Bone marrow (tissue), 2 donors: ENCODE measurements around the gene CEMIP2.
A peak's percentile ranks its signal among the peaks of the same experiment; 100 is the strongest.
"Not testable (repeated sequence)": the region's sequence is repeated elsewhere in the genome, so short reads cannot be mapped to it uniquely, and the experiment has no call there.

Experiments
- DNase-seq, 2 donors: peaks; one replicate each; lab custom pipeline; 2025; lab: John Stamatoyannopoulos, UW

The CEMIP2 gene, protein sequence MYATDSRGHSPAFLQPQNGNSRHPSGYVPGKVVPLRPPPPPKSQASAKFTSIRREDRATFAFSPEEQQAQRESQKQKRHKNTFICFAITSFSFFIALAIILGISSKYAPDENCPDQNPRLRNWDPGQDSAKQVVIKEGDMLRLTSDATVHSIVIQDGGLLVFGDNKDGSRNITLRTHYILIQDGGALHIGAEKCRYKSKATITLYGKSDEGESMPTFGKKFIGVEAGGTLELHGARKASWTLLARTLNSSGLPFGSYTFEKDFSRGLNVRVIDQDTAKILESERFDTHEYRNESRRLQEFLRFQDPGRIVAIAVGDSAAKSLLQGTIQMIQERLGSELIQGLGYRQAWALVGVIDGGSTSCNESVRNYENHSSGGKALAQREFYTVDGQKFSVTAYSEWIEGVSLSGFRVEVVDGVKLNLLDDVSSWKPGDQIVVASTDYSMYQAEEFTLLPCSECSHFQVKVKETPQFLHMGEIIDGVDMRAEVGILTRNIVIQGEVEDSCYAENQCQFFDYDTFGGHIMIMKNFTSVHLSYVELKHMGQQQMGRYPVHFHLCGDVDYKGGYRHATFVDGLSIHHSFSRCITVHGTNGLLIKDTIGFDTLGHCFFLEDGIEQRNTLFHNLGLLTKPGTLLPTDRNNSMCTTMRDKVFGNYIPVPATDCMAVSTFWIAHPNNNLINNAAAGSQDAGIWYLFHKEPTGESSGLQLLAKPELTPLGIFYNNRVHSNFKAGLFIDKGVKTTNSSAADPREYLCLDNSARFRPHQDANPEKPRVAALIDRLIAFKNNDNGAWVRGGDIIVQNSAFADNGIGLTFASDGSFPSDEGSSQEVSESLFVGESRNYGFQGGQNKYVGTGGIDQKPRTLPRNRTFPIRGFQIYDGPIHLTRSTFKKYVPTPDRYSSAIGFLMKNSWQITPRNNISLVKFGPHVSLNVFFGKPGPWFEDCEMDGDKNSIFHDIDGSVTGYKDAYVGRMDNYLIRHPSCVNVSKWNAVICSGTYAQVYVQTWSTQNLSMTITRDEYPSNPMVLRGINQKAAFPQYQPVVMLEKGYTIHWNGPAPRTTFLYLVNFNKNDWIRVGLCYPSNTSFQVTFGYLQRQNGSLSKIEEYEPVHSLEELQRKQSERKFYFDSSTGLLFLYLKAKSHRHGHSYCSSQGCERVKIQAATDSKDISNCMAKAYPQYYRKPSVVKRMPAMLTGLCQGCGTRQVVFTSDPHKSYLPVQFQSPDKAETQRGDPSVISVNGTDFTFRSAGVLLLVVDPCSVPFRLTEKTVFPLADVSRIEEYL (N-terminal part only)

GRCh38 chr9:71768388-71769174 is at the start of gene CEMIP2:
Gene CEMIP2 (minus strand): TSS chr9:71768513. CDS start chr9:71750373, 18,140 bp downstream.
- DNase-seq: peak; percentile 87 to 97

GRCh38 chr9:71816916-71817451 is 48.7 kb upstream of the CEMIP2 start:
- DNase-seq: no peak

DNA sequence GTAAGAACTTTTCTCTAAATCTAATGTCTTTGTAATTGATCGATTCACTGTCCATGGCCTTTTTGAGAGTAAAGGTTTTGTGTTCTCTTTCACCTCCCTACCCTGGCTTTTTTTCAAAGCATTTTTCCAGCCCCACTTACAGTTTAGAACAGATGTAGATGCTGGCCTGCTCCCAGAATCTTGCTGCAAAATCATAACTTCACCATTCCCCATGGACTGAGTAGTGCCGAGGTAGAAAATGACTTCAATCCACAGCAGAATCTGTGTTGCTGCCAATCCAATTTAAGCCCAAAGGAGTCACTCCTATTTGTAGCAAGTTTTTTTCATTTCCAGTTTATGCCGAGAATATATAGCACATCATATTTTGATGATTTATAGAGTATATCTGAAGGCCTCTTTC is 46.5 kb upstream of the CEMIP2 start:
- DNase-seq: no peak

GRCh38 chr9:71814226-71814625 is 45.9 kb upstream of the CEMIP2 start:
- DNase-seq: no peak

- DNase-seq: no peak
These were observed 44.1 kb upstream of the CEMIP2 start for GRCh38 chr9:71812385-71812784.

- DNase-seq: no peak
These were observed 39.8 kb upstream of the CEMIP2 start for GRCh38 chr9:71808068-71808467.

GRCh38 chr9:71806901-71807307 is 38.6 kb upstream of the CEMIP2 start:
- peak in 1 of 2 donors; percentile 79 for DNase-seq

DNA sequence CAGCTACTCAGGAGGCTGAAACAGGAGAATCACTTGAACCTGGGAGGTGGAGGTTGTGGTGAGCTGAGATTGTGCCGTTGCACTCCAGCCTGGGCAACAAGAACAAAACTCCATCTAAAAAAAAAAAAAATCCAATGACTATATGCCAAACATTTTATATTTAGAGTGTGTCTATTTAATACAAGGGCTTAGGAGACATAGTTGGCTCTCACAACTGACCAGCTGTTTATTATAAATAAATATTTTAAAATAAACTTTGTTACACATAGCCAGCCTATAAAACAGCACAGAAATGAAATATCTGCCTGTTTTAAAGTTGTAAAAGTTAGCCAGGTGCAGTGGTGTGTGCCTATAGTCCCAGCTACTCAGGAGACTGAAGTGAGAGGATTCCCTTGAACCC is 36.8 kb upstream of the CEMIP2 start:
- DNase-seq: not testable (repeated sequence)

- DNase-seq: no peak
These were observed 33.5 kb upstream of the CEMIP2 start for GRCh38 chr9:71801826-71802225.

DNA sequence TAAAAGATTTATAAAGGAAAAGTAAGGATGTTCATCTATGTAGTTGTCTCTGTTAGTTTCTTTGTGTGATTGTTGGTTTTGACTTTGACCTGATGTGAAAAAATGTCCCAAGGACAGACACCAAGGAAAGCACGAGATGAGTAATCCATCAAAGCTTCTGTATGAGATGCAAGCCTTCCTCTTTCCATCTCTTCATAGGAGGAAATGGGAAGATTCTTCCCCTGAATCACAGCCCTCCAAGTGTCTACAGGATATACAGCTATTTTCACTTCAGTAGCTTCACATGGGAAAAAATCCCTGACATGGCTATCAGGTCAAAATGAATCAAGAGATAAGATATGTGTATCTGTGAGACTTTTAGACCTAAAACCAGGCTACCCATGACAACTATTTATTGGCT is 29.0 kb upstream of the CEMIP2 start:
- no peak for DNase-seq

GRCh38 chr9:71796100-71796767 is 27.9 kb upstream of the CEMIP2 start:
- DNase-seq: no peak

- DNase-seq: peak in 1 of 2 donors; percentile 50
These were observed 26.9 kb upstream of the CEMIP2 start for GRCh38 chr9:71795097-71795813.

GRCh38 chr9:71793386-71794105 is 25.2 kb upstream of the CEMIP2 start:
- DNase-seq: no peak

- DNase-seq: no peak
These were observed 23.6 kb upstream of the CEMIP2 start for GRCh38 chr9:71791875-71792274.

DNA sequence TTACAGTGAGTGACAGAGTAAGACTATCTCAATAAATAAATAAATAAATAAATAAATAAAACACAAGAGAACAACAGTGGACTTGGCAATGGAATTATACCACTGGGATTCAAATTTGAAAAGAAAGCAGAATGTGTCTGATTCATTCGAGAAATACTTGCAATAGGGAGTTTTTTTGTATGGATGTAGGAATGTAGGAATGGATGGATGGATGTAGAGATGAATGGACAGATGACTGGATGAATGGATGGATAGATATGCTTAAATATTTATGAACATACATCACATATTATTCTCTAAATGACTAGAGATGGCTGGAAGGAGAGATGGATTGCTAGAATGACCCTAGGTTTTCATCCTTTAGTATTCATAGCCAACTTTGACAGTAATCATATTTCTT is 22.0 kb upstream of the CEMIP2 start:
- no peak for DNase-seq

GRCh38 chr9:71783120-71783523 is 14.8 kb upstream of the CEMIP2 start:
- DNase-seq: peak in 1 of 2 donors; percentile 18

DNA sequence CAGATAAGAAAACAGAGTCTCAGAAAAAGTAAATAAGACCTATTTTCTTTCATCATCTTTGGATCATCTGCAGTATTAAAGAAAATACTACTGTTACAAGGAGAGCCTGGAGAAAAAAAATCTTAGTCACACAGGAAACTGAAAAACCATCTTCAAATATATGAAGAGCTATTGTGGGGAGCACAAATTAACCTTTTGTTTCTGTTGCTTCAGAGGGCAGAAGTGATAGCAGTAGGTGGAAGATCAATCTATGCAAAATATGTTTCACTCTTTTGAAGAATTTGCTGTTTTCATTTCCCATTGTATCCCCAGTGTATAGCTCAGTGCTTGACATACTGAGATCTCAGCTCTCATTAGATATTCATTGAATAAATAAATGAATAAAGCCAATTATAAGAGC is 13.1 kb upstream of the CEMIP2 start:
- DNase-seq: no peak

DNA sequence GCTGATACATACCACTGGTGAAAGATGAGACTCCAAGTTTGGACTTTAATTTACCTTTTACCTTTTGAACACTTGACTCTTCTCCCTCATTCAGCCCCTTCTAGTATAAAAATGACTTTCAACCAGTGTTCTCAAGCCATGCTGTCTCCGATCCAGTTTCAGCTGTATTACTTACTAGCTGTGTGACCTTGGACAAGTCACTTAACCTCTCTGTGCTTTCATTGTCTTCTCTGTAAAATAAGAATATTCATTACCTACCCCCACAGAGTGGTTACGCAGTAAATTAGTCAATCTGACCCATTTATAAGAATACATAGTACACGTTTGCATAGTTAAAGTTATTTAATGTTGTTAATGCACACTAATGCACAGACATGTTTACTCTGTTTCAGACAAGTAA is 12.6 kb upstream of the CEMIP2 start:
- no peak for DNase-seq

DNA sequence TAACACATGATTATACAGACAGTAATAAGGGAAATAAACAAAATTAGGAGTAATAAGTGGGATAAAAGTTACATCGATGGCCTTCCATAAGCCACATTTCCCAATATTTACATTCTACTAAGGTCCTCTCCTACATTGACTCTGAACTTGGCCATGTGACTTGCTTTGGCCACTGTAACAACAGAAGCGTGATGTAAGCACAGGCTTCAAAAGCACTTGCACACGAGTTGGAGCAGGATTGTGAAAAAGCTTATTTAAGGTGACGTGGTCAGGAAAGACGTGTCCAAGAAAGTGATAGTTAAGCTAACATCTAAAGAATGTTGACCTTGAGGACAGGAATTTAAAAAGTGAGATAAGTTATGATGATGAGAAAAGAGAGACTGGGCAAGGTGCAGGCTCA is 9.8 kb upstream of the CEMIP2 start:
- DNase-seq: no peak
